ENCODE data around the gene USP22.

DNA sequence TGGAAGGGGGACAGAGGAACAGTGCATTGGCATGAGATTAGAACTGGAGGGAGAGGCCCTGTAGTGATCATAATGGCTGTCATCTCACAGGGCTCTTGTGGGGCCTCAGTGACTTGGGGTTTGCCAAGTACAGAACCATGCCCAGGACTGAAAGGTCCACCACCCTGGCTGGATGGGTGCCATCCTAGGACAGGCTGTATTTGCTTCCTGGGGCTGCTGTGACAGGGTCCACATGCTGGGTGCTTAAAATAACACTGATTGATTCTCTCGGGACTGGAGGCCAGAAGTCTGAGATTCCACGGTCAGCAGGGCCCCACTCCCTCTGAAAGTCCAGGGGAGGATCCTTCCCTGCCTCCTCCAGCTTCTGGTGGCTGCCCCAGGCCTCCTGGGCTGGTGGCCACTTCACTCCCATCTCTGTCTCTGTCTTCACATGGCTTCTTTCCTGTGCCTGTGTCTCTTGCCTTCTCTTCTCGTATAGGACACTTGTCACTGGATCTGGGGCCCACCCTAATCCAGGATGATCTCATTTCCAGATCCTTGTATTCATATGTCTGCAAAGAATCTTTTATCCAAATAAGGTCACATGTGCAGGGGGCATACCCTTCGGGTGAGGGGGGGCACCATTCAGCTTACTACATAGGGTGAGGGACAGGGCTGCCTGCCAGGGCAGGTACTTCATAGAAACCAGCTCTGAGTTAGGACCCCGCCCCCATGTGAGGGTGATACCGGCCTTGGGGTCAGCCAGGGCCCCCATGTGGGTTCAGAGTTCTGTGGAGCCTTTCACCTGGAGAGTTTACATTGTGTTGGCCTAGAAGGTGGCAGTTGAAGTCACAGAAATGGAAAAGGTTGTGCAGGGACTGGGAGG is 52.6 kb downstream of the USP22 start:
- TF ChIP-seq POLR2A (IDR thresholded peaks at IDR 0.05; ENCODE audit: low read depth, low read length): no peak
- no peak for TF ChIP-seq POLR2AphosphoS5 (IDR thresholded peaks at IDR 0.05; ENCODE audit: low read depth, low read length)
- no peak for TF ChIP-seq TAF1 (IDR thresholded peaks at IDR 0.05; ENCODE audit: borderline replicate concordance, low read depth, low read length)

All from GM12892 (cell line).